Measurements from ENCODE around the gene TLCD4.
"Not testable (repeated sequence)": the region's sequence is repeated elsewhere in the genome, so short reads cannot be mapped to it uniquely, and the experiment has no call there.

The TLCD4 gene

DNA sequence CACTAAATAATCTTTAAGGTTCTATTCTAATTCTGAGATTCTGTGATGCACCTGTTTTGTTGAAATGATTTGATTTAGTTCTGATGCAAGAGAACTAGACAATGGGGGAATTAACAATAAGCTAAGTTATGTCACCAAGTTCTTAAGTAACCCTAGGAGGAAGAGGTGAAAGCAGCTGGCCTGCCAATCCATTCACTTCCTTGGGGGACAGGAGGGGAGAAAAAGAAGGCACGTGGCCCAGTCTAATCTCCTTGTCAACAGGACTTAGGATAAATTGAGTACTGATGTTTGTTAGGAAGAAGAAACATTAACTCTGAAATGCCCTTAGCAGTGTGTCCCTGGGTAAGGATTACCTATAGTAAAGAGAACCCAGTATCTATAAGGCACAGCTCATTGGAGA lies 36.9 kb downstream of the TLCD4 start:
- DNase-seq (ENCODE audit: low read depth in 2 of 2): no peak

GRCh38 chr1:95165569-95165968 lies 48.4 kb downstream of the TLCD4 start:
- not testable (repeated sequence) for DNase-seq (ENCODE audit: low read depth in 2 of 2)

All from activated CD4-positive, alpha-beta T cell treated with anti-CD3 and anti-CD28 coated beads for 24 hours (primary cell).